Kasumi-1 (cell line): Measurements from ENCODE around the gene NRP2.

Source experiments
- DNase-seq, 2 experiments: peaks; one replicate each; lab custom pipeline; 2025; lab: John Stamatoyannopoulos, UW

Gene NRP2

DNA sequence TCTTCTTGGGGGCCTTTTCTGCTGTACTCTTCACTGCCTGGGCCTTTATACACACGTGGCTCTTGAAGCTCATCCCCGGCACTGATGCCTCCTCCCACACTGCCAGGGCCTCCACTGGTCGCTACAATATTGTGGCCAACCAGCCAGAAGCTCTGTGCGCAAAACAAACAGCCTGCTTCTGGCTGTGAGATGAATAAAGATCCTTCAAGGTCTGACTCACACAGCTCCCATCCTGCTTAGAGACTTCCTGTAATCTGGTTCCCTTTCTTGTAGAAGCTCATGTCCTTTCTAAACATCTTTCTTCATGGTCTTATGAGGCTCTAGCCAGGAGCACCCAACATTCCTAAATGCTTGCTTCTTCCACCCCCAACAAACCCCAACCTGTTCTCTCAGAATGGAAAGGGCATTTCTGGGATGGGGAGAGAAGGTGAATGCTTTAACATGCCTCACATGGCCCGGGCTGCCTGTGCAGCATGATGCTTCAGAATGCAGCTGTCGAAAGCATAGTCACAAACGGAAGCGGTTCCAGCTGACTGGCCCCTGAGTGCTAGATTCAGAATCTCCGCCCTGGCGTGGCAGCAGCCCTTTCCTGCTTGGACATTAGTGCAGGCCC, 24.6 kb downstream of the NRP2 start:
- peak; percentile 77 to 82 for DNase-seq

DNA sequence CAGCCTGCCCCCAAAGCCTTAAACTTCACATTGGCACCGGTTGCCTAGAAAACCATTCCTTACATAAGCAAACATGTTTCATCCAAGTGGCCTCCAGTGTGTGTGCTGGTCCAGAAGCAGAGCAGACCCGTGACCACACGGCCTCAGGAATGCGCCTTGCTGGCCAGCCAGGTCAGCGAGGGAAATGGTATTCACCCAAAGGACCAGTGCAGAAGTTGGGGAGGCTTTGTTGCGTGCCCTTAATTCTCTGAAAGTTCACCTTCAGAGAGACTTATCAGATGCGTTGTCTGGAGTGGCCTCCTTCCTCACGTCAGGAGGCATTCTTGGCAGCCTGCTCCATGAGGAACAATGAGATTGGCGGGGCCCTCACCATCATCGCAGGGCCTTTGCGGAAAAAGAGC, 25.9 kb downstream of the NRP2 start:
- DNase-seq, result no peak

DNA sequence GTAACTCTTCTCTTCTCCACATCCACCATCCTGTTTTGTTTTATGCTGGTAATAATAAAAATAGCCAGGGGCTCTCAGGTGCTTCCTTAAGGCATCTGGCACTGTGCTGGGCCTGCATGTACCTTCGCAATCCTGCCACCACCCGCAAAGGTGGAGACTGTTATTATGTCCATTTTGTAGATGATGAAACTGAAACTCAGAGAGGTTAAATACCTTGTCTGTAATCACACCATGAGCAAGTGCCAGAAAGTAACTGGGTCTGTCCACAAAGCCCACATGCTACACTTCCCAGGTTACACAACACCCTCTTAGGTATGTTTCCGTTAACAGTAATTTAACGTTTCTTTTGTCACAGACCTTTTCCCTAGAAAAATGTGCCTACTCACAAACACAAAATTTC, 27.0 kb downstream of the NRP2 start:
- no peak for DNase-seq

DNA sequence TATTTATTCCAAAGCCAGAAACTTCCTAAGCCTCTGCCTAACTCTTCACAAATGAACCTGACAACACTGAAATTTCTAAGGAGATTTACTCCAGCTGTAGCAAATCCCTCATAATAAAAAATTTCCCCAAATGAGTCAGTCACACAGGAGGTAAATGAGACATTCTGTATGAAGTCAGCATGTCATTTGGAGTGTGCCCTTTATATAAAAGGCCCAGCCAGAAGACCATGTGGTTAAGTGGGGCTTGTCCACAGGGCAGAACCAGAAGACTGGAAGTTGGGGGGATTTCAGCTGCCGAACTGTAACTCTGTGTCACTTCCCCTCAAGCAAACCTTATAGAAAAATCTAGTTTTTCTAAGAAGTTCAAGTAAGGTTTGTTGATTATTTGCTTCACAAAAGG, 30.2 kb downstream of the NRP2 start:
- DNase-seq, result no peak

DNA sequence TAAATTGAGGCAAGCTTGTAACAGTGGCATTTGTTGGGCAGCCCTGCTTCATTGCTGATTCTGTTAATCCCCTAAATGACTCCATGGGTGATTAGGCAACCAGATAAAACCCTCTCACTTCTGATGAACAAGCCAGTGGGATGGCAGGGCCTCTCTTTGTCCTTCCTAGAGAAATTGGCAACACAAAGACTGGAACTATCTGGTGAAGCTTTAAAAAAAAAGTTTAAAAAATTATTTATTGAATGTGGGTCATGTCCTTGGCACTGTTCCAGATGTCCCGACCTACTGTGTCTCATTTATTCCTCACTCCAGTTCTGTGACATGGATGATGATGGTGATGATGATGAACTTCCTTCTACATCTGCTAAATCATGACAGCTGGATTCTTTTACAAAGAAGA, 30.8 kb downstream of the NRP2 start:
- DNase-seq, result no peak

DNA sequence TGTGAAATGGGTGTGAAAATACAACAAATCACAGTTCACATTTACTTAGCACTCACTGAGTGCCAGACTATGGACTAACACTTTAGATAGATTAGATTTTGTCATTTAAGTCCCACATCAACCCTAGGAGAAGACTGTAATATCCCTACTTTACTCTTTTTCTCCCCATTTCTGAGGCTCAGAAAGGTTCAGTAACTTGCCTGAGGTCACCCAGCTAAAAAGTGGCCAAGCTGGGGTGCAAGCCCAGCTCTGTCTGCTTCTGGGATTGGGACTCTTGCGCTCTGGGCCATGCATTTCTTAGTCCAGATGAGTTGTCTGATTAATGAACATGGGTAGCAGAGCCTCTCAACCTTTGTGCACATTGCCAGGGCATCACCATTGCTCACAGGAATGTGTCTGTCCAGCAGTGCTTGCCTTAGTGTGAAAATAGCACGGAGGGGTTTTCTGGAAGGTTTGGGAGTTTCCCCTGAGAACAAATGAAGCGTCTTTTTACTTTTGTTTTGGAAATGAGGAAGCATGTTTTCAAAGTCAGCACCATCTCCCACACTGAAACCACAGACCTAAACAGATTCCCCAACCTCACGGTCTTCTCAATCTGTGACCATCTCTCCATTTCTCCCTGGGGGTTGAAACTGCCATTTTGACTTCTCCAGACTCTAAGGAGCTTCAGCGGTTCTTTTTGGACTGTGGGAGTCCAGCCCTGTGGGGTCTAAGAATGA, 31.9 kb downstream of the NRP2 start:
- DNase-seq, result peak; percentile 37 to 38

DNA sequence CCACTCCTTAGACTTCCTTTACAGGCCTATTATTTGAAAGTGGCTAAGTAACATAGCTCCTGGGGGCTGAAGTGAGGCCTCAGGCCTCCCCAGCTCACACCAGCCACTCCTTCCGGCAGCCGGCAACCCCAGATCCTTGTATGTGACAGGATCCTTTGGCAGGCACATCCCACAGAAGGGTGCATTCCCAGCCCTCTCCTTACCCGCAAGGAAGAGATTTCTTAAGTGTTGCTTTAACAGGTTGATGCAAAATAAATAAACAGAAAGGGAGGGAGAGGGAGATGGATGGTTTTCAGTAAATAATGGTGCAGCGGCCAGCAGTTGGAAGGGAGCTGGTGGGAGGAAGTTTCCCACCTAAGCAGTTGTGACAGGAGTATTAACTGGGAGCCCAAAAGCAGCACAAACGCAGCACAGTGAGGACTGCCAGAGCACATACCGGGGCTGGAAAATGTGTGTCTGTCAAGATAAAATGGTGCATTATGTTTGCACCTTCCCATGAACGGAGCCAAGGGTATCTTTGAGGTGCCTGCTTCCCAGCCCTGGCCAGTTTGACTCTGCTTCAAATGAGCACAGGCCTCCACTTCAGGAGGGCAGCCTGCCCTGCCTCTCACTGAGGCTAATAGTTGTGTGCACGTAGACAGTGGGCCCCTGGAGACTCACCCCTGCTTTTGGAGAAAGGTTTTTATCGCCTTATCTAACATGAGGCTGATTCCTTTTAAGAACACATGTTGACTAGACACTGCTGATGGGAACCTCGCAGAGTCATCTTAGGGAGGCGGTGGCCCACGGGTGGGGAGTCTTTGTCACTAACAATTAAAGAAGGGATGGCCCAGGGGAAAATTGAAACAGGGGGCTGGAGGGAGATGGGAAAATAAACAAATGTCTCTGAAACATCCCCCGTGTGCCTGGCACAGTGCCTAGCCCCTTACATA, 32.8 kb downstream of the NRP2 start:
- DNase-seq, result no peak

DNA sequence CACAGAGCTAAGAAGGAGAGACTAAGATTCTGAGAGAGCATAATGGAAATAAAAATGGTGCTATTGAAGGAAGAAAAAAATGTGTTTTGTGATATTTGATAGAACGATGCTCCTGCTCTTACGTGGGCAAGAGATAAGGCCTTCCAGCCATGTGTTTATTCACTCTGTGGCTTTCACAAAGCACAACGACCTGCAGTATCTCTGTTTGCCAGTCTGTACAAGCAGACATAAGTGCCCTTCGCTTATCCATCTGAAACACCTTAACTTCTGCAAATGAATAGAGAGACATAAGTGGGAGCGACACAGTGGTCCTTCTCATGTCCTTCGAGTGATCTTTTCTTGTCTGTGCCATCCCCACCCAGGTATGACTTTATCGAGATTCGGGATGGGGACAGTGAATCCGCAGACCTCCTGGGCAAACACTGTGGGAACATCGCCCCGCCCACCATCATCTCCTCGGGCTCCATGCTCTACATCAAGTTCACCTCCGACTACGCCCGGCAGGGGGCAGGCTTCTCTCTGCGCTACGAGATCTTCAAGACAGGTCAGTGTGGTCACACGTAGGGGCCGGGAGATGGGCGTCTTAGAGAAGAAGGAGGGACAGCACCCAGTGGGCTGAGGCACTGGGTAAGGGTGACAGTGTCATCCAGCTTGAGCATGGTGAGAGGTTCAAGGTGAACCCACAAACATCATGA, 33.7 kb downstream of the NRP2 start:
- DNase-seq, result no peak

DNA sequence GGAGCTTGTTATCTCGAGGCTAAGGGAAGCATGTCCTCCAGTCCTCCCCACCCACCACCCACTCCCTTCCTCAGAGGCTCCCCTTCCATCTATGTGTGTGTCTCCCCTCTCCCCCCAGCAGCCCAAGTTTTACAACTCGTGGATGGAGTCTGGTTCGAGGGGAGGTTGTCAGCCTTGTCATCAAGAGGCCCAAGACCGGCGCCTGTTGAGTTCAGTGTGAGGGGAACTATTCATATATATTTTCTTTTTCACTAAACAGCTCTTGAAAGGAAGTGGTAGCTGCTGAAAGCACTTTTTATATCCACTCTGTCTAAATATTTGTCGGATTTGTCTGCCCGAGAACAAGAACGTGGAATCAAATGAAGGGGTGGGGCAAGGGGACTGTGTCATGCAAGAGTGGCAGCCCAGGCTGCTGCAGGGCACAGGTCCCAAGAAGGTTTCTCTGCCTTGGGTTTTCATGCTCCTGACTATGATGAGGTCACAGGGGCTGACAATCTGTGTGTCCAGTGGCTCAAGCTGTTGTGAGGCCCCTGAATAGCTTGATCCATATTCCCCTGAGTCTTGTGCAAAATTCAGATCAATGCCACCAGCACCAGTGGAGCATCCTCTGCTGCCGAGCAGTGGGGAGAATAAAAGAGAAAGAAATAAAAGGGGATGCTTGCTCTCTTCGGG, 35.0 kb downstream of the NRP2 start:
- DNase-seq, result no peak

DNA sequence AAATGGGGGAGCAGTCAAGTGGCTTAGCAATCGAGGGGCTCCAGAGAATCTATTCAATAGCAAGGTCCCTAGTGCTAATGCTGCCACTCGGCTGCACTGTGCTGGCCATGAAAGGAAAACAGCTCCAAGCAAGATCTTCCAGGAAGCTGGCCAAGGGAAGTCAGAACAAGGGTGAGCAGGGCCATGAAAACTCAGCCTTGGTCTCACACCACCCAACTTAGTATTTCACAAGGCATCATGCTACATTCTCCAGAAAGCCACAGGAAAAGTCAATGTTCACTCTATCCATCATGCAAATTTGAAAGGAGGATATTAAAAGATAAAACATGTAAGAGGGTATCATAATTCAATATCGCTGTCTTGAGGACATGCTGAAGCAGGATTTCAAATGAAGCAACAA, 35.7 kb downstream of the NRP2 start:
- DNase-seq, result no peak

DNA sequence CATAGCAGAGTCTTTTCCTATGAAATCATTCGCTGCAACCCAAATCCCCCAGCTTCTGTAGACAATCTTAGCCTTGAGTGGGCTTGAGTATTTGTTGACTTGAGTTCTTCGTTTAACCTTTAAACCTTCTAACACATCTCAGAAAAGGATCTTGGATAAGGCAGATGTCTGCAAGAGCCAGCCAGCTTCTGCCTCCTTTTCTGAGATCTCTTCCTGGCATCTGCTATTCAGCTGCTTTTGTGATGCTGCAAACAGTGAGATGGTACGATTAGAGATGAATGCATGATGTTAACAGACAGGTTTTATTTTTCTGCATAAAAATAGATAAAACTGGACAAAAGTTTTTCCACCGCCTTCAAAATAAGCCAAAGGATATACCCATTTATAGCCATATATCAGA, 37.5 kb downstream of the NRP2 start:
- no peak for DNase-seq

DNA sequence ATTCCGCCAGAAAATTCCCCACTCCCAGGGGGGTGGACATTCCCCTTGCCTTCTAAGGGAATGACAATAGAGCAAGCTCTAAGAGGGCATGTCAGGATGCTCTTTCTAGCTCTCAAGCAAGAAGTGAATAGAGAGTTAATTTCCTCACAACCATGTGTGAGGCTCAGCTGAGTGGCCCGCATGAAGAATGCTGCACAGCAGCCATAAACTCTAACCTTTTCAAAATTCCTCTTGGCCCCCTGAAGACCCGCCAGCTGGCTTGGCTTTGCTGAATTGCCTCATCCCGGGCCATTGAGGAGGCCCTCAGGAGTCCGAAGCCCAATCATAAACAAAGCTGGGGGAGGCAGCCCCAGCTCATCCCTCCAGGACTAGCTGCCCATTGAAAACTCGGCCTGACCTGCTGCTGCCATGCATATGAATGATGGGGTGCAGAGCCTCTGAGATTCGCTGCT, 38.2 kb downstream of the NRP2 start:
- no peak for DNase-seq

DNA sequence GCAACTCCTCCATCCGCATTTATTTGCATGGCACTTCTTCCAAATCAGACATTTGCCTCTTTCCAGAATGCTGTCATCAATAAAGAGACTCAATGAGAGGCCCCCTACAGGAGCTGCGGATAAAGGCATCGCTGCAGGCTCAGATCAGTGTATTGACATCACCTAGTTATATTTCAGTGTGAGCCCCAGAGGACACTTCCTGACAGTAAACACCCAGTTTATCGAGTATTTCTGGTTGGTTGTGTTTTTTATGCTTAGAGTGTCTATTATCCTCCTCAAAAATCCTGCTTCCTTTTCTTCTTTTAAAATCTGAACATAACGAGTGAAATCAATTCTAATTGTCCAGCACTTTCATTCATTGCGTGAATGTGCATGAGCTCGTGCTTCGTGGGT, 38.8 kb downstream of the NRP2 start:
- no peak for DNase-seq

DNA sequence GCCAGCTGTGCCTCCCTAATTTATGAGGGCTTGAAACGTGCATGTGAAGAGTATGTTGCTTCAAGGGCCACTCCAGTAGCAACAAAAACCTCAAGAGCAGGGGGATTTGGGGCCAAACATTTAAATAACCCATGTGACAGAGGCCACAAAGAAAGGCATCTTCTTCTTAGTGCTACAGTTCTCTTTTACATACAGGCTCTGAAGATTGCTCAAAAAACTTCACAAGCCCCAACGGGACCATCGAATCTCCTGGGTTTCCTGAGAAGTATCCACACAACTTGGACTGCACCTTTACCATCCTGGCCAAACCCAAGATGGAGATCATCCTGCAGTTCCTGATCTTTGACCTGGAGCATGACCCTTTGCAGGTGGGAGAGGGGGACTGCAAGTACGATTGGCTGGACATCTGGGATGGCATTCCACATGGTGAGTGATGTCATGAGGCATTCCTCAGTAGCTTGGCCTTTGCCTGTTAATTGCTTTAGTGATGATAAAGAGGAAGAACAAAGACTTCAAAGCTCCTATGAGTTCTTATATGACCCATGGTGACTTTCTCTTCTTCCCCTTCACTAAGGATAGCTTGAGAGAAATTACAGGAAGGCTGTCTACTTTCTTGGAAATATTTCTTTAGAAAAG, 40.1 kb downstream of the NRP2 start:
- DNase-seq, result no peak

DNA sequence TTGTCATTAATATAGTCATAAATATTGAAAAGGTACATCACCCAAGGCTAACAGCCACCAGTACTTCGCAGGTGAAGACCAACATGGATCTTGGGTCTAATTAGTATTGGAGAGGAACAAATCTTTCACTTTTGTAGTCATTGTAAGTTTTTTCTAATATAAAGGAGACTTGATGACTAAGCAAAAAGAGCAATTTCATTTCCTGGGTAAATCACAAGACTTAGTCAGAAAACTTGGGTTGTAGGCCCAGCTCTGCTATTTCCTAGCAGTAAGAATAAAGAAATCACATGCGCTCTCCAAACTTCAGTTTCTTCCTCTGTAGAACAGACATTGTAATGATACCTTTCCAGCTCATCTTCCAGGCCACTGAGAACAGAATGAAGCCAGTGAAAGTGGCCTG, 40.9 kb downstream of the NRP2 start:
- no peak for DNase-seq

DNA sequence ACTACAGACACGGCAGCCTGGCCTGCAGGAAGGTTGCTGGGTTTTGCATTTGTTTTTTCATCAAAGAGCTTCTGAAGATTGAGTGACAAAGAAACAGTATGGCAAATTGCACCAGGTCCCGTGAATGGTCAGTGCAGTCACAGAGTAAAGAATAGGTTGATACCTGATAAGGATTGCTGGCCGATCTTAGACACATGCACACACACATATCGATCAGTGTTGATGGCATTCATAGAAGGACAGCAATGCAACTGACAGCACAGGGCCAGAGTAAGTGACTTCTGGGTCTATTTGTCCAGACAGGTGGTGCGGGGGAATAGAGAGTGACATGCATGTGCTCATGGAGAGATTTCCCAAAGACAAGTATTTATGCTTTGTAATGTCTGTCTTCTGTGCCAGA, 42.8 kb downstream of the NRP2 start:
- no peak for DNase-seq

DNA sequence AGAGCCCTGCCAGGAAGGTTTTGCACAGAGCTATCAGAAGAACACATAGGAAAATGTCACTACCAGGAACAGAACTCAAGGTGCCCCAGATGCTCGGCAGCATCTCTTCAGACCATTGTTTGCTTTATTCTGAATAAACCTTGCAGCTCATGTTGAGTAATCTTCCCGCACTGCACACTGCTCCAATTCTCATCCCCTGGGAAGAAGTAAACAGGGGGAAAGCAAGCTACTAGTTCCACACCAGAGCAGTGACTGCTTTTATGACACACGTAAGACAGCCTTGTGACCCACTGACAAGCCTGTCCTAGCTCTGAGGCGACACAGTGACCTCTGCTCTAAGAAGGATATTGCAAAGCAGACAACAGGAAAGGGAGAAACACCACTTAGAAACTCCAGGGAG, 44.2 kb downstream of the NRP2 start:
- DNase-seq, result no peak

DNA sequence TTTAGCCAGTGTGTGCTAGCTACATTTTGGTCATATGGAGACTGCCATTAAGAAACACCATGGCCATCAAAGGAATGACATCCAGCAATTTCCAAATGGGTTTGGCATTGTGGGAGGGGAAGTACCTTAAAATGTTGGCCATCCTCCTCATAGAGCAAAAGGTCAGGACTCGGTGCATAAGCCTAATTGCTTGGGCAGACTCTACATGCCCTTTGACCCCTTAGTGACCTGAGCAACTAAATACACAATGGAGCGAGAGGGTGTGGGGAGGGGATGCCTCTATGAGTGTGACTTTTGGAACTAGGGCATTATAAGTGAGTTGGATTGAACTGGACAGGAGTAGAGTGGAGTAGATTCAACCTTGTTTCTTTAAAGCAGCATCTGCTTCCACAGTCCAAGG, 44.9 kb downstream of the NRP2 start:
- no peak for DNase-seq

DNA sequence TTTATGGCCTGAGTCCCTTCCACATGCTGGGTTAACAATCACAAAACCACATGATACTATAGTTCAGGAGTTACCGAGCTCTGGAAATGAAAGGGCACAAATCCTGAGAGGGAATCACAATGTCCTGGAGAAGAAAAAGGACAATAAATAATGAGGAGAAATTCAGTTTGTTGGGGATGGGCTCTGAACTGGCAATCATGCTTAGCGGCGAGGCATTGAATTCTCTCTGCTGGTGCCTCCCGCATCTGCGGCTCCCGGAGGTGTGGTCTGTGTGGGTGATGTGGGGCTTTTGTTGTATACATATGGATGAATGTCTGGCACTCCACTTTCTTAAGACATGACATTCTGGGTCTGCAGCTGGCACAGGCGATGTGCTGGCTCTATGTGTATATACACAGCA, 46.1 kb downstream of the NRP2 start:
- no peak for DNase-seq

DNA sequence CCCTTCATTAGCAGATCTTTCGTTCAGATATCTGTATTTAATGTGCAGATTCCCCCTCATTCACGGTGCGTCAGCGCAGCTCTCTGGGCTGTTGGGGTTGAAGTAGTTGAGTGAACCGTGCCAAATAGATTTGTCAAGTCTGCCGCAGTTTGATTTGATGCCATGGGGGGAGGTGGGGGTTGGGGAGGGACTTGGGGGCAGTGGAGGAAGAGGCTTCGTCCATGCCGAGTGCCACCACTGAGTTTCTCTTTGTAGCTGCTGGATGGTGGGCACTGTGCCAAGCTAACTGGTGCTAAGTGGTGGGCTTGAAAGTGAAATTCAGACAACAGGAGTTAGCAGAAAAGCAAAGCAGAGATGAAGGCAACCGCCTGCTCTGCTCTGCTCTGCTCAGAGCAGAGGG, 47.9 kb downstream of the NRP2 start:
- no peak for DNase-seq
